Mucosa of rectum (tissue), 2 donors: ENCODE results near the gene PNMA6E.

Experiments
- H3K27ac ChIP-seq, 2 donors: one replicate each; pipeline ENCODE4 v1.7.0; 2013; ENCODE audit warnings: inconsistent platforms in 2 of 2, low read depth in 2 of 2, low read length in 2 of 2
- H3K27me3 ChIP-seq, 2 donors: one replicate each; pipeline ENCODE4 v1.7.0; 2013; ENCODE audit warnings: low read length in 2 of 2; ENCODE audit not compliant: control insufficient read depth in 2 of 2, insufficient read depth in 2 of 2
- H3K36me3 ChIP-seq, 2 donors: one replicate each; pipeline ENCODE4 v1.7.0; 2013; ENCODE audit warnings: low read length in 2 of 2; ENCODE audit not compliant: control insufficient read depth in 2 of 2, insufficient read depth in 2 of 2
- H3K4me1 ChIP-seq, 2 donors: one replicate each; pipeline ENCODE4 v1.7.0; 2013; ENCODE audit warnings: low read length in 2 of 2, mild to moderate bottlenecking in 1 of 2; ENCODE audit not compliant: control insufficient read depth in 2 of 2, insufficient read depth in 2 of 2
- H3K4me3 ChIP-seq, 2 donors: one replicate each; pipeline ENCODE4 v1.7.0; 2013; ENCODE audit warnings: low read length in 2 of 2
- H3K9ac ChIP-seq, 2 donors: one replicate each; pipeline ENCODE4 v1.7.0; 2013; ENCODE audit warnings: low read length in 2 of 2, low read depth in 1 of 2, mild to moderate bottlenecking in 1 of 2
- H3K9me3 ChIP-seq, 2 donors: one replicate each; pipeline ENCODE4 v1.7.0; 2013; ENCODE audit warnings: low read length in 2 of 2; ENCODE audit not compliant: control insufficient read depth in 2 of 2
- donor health status: healthy.
- donor health status: Normal muscosa, but diverticular disease.

The PNMA6E gene

DNA sequence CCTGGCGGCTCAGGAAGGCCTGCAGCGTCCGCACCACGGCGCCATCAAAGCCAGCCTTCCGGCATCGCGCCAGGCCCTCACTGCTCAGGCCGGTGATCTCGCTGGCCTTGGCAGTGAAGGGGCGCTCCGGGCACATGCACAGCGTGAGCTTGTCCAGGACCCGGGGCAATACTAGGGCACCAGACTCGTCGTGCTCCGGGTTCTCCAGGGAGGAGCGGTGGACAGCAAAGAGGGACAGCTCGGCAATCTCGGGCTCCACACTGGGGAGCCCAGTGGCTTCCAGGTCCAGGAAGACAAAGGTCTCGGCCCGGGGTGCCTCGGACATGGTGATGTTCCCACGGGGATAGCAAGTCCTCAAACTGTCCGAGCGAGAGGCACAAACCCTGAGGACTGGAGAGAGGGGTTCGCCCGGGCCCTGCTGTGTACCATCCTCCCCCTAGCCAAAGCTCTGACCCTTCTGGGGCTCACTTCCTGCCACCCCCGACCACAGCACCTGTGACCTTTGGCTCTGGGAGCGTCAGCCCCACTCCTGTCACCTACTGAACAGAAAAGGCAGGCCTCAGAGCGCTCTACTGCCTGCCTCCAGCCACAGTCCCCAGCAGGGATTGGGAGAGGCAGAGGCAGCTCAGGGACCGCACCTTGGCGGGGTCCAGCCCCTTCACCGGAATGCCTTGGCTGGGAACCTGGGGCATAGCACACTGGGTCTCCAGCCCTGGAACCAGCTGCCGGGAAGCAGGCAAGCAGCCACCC is 44.1 kb upstream of the PNMA6E start:
- Histone ChIP-seq H3K27ac (no peak overlapping the region), H3K4me3 (no peak overlapping the region), H3K9ac (no peak overlapping the region), H3K9me3 (no peaks in the 10 kb centered on the region), H3K4me1 (no peaks in the 10 kb centered on the region), H3K27me3 (no peaks in the 10 kb centered on the region), H3K36me3 (no peaks in the 10 kb centered on the region)

DNA sequence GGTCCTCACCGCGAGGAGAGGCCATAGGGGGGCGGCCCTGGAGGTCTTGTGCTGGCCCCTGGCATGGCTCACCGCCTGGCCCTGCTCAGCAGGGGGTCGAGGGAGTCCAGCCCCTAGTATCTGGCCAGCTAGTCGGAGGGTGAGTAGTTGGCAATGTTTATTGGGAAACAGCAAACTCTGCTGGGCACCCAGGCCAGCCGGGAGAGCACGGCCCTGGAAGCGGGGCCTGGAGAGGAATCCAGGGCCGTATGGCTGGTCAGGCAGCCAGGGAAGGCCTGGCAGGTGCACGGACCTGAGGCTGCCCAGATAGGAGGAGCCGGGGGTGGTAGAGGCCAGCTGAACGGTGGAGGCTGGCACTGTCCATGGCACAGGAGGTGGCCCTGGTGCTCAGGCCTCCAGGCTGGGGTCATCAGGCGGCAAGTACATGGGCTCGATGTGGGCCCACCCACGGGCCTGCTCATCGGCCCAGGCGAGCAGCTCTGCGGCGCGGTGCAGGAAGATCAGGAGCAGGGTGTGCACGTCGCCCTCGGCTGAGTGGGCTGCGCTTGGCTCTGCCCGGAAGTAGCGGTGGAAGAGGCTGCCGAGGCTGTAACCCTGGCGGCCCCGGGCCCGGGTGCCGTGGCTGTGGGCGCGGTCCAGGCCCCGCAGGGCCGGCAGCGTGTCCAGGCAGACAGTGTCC is 43.3 kb upstream of the PNMA6E start:
- Histone ChIP-seq H3K9me3 (no peaks in the 10 kb centered on the region), H3K27ac (no peak overlapping the region), H3K4me3 (no peak overlapping the region)

DNA sequence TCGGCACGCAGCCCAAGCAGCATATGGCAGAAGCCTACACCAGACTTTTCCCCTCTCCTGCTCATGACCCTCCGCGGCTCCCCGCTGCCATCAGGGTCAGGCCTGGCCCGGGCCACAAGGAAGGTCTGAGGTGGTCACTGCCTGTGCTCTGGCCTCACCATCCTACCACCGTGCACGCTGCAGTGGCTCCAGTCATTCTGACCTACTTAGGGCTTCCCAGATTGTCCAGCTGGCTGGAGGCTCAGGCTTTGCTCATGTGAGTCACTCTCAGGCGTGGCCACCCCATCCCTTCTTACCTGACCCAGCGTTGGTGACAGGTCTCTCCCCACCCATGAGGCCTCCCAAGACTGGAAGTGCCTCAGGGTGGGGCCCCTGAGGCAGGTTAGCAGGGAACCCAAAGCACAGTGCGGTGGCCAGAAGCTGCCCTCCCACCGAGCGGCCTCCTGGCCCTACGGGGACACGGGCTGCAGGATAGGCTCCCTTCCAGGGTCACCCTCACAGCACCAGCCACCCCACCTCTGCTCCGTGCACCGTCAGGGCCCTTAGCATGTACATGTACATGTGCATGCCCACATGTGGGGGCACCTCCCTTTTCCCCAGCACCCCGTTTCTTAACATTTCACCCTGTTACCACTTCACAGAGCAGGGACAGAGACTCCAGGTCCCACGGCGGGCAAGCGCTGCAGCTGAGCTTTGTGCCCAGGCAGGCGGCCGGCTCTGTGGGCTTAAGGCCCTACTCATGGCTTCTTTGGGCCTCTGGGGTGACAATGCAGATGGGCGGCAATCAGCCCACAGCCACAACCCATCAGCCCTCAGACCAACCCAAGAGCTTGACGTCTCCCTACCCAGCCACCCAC is 42.6 kb upstream of the PNMA6E start:
- H3K9ac ChIP-seq, result no peak overlapping the region
- no peaks in the 10 kb centered on the region for H3K4me1 ChIP-seq
- H3K9me3 ChIP-seq, result no peaks in the 10 kb centered on the region
- no peaks in the 10 kb centered on the region for H3K36me3 ChIP-seq
- peaks cover 0 to 2% of the 10 kb centered on the region in 2 donors for H3K27me3 ChIP-seq
- H3K4me3 ChIP-seq, result no peak overlapping the region
- H3K27ac ChIP-seq, result no peak overlapping the region

More for the DNA sequence above, 43.3 kb upstream of the PNMA6E start:
- Histone ChIP-seq H3K27me3 (peaks cover 0 to 2% of the 10 kb centered on the region in 2 donors), H3K36me3 (no peaks in the 10 kb centered on the region), H3K4me1 (no peaks in the 10 kb centered on the region), H3K9ac (no peak overlapping the region)

DNA sequence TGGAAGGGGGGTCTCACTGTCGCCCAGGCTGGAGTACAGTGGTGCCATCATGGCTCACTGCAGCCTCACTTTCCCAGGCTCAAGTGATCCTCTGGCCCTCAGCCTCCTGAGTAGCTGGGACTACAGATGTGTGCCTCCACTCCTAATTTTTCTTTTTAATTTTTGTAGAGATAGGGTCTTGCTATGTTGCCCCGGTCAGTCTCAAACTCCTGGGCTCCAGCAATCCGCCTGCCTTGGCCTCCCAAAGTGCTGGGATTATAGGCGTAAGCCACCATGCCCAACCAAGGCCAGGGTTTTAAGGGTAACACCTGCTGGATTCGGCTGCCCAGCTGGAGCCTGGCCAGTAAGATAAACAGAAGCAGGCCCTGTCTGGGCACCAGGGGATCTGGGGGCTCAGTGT is 41.3 kb upstream of the PNMA6E start:
- Histone ChIP-seq H3K36me3 (no peaks in the 10 kb centered on the region), H3K27ac (no peak overlapping the region), H3K9me3 (no peaks in the 10 kb centered on the region), H3K4me3 (no peak overlapping the region), H3K9ac (no peak overlapping the region), H3K27me3 (peaks cover 0 to 2% of the 10 kb centered on the region in 2 donors), H3K4me1 (no peaks in the 10 kb centered on the region)

DNA sequence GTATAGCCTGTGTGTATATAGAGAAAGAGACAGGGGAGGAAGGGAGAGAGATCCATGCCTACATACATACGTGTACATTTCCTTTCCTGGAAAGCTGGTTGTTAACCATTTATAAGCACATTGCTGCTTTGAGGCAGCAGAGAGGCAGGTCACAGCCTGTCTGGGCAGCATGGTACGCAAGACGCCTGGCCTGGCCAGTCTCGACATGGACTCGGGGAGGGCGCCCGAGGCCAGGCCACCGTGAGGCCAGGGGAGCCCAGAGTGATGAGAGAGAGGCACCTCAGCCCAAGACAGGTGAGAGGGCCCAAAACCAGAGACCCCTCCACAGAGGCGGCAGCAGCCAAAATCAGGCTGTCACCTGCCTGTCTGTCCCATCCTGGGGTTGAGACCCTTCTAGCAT is 40.8 kb upstream of the PNMA6E start:
- Histone ChIP-seq H3K9ac (no peak overlapping the region), H3K36me3 (no peaks in the 10 kb centered on the region), H3K9me3 (no peaks in the 10 kb centered on the region), H3K4me1 (no peaks in the 10 kb centered on the region), H3K4me3 (no peak overlapping the region), H3K27ac (no peak overlapping the region), H3K27me3 (peaks cover 0 to 2% of the 10 kb centered on the region in 2 donors)

DNA sequence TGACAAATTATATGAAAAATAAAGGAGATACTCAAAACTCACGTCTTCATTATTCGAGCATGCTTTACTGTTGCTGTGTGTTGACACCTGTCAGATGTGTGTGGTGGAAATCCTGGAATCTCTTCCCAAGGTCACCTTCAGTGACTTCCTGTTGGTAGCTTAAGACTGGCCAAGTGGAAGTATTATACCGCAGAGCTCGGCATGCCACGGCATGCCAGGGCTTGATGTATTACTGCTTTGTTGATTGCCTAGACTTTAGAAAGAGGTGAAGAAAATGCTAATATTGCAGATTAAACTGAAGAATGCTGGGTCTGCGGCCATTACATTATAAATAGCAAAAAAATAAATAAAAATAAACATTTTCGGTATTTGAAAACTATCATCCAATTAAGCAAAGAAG is 40.1 kb upstream of the PNMA6E start:
- peaks cover 0 to 2% of the 10 kb centered on the region in 2 donors for H3K27me3 ChIP-seq
- no peak overlapping the region for H3K4me3 ChIP-seq
- no peak overlapping the region for H3K27ac ChIP-seq
- no peaks in the 10 kb centered on the region for H3K9me3 ChIP-seq
- no peak overlapping the region for H3K9ac ChIP-seq
- H3K4me1 ChIP-seq, result no peaks in the 10 kb centered on the region
- H3K36me3 ChIP-seq, result no peaks in the 10 kb centered on the region

DNA sequence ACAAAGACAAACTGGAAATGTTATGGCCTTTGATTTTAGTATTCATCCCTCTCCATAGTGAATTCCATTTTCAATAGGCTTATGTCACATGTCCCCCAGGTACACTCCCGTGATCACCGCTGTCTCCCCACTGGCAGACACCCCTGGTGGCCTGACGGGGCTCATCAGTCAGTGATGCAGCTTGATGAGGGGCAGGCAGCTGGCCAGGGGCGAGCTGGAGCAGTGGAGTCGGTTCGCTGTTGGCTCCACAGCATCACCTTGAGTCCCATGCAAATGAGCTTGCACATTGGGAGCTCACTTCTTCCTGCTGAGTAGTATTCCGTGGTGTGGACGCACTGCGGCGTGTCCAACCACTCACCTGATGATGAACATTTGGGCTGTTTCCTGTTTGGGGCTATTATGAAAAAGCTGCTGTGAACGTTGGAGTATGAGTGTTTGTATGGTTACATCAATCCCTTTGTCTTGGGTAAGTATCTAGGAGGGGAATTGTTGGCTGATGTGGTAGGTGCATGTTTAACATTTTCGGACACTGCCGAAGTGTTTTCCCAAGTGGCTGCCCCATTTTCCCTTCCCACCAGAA is 39.5 kb upstream of the PNMA6E start:
- Histone ChIP-seq H3K27me3 (peaks cover 0 to 2% of the 10 kb centered on the region in 2 donors), H3K9ac (no peak overlapping the region), H3K36me3 (no peaks in the 10 kb centered on the region), H3K4me1 (no peaks in the 10 kb centered on the region), H3K4me3 (no peak overlapping the region), H3K27ac (no peak overlapping the region), H3K9me3 (no peaks in the 10 kb centered on the region)

DNA sequence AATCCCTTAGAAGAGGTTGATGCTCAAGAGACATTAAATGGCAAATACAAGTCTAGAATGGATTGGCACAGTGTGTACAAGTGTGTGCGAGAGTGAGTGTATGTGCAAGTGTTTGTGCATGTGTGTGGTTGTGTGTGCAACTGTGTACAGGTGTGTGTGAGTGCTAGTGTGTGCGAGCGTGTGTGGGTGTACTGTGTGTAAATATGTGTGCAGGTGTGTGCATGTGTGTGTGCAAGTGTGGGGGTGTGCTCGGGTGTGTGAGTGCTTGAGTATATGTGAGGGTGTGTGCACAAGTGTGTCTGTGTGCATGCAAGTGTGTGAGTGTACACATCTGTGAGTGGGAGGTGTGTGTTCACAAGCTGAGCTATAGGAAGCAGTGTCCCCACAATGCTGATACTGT is 38.8 kb upstream of the PNMA6E start:
- H3K9me3 ChIP-seq, result no peaks in the 10 kb centered on the region
- H3K27ac ChIP-seq, result no peak overlapping the region
- no peaks in the 10 kb centered on the region for H3K4me1 ChIP-seq
- H3K4me3 ChIP-seq, result no peak overlapping the region
- H3K9ac ChIP-seq, result no peak overlapping the region
- H3K27me3 ChIP-seq, result peaks cover 0 to 2% of the 10 kb centered on the region in 2 donors
- no peaks in the 10 kb centered on the region for H3K36me3 ChIP-seq

DNA sequence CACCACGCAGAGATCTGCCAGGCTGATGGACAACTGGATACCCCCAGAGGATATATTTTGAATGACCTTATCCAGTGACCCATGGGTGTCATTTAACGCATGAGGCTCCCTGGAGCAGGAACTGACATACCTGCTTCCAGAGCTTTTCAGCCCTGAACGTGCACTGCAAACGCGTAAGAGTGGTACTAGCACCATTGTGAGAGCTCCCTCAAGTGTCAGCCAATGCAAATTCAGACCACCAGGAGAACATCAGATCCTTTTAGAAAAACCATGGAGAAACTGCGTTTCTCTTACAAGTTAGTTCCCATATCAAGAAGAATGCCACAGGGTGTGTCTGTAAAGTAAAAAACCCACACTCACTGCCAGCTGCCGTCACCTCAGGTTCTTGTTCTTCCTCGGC is 37.4 kb upstream of the PNMA6E start:
- H3K27ac ChIP-seq, result no peak overlapping the region
- no peaks in the 10 kb centered on the region for H3K4me1 ChIP-seq
- H3K36me3 ChIP-seq, result no peaks in the 10 kb centered on the region
- no peak overlapping the region for H3K4me3 ChIP-seq
- no peaks in the 10 kb centered on the region for H3K9me3 ChIP-seq
- peaks cover 0 to 2% of the 10 kb centered on the region in 2 donors for H3K27me3 ChIP-seq
- no peak overlapping the region for H3K9ac ChIP-seq
